ENCODE measurements around the gene TRPV2. TPM values are rescaled to one million over a fixed set of nuclear protein-coding genes. Genes with fewer than 3 reads are reported as not detected.
A peak's percentile ranks its signal among the peaks of the same experiment; 100 is the strongest.

TRPV2 gene
- total and polyA plus RNA-seq, 2 of the 4 experiments (the other 2 are of a cell fraction), result 30.8 to 32.8 TPM

GRCh38 chr17:16474012-16474725 is 58.8 kb downstream of the TRPV2 start:
- no TSS peak for BruUV-seq (replicated peaks)
- no peaks in the 10 kb centered on the region for H3K9me3 ChIP-seq (ENCODE audit: control insufficient read depth, insufficient read depth, low read length)
- no peak overlapping the region for H4K5ac ChIP-seq (ENCODE audit: low read depth, low read length)
- no peak overlapping the region for H2BK20ac ChIP-seq (ENCODE audit: low read depth, low read length)
- dilution Hi-C loops (cut with HindIII; ENCODE audit: low sequenced_read_pairs, unreplicated experiment) (no loop called here), intact Hi-C loops (cut with micrococcal nuclease) (no loop called here), in situ Hi-C loops (cut with MboI; ENCODE audit: low sequenced_read_pairs) (no loop called here)
- peak; percentile 31 for DNase-seq
- H2BK15ac ChIP-seq (ENCODE audit: low read depth, low read length), result no peak overlapping the region
- H2BK5ac ChIP-seq (ENCODE audit: low read depth, low read length, poor library complexity, severe bottlenecking), result no peak overlapping the region
- H3K4ac ChIP-seq (ENCODE audit: low read depth, low read length), result no peak overlapping the region
- peak; percentile 12; the same call in 1 of the 2 replicates for ATAC-seq (ENCODE audit: low read depth)
- H3K36me3 ChIP-seq (ENCODE audit: control insufficient read depth, insufficient read depth, low read length), result no peaks in the 10 kb centered on the region
- no peak overlapping the region for H3K56ac ChIP-seq (ENCODE audit: extremely low read depth, insufficient read depth, low read length)
- H3K27me3 ChIP-seq (ENCODE audit: control insufficient read depth, insufficient read depth, low read length), result no peaks in the 10 kb centered on the region
- no peak overlapping the region; the same call in 1 of the 2 replicates for H2BK120ac ChIP-seq (ENCODE audit: low read depth, low read length)
- H3K4me2 ChIP-seq (ENCODE audit: low read depth, low read length), result no peak overlapping the region
- WGBS, 2 experiments (ENCODE audit: extremely low coverage in 2 of 2, insufficient read length in 1 of 2), result 49% methylated on average over 6 of the region's 13 CpGs; no CpG with 5 or more reads in 1 of the 2 experiments
- no peak for TF ChIP-seq RFX5 (IDR thresholded peaks at IDR 0.05; ENCODE audit: low read depth, low read length)
- TF ChIP-seq CHD1 (IDR thresholded peaks at IDR 0.05; ENCODE audit: low read depth, low read length), result no peak
- no peak for TF ChIP-seq RAD21 (IDR thresholded peaks at IDR 0.05; ENCODE audit: low read length)
- no peak for TF ChIP-seq POLR2A (IDR thresholded peaks at IDR 0.05; ENCODE audit: low read depth, low read length)
- no peak for TF ChIP-seq SMC3 (IDR thresholded peaks at IDR 0.05; ENCODE audit: low read depth, low read length)
- TF ChIP-seq BHLHE40 (IDR thresholded peaks at IDR 0.05; ENCODE audit: low read depth, low read length), result no peak
- TF ChIP-seq RCOR1 (IDR thresholded peaks at IDR 0.05; ENCODE audit: insufficient replicate concordance, low read length), result no peak
- TF ChIP-seq USF2 (IDR thresholded peaks at IDR 0.05; ENCODE audit: low read depth, low read length), result no peak
- no peak for TF ChIP-seq MAFK (IDR thresholded peaks at IDR 0.05; ENCODE audit: low read depth, low read length)
- no peak for TF ChIP-seq MXI1 (IDR thresholded peaks at IDR 0.05; ENCODE audit: borderline replicate concordance, low read depth, low read length)
- TF ChIP-seq CTCF (conservative IDR thresholded peaks at IDR 0.05; ENCODE audit: low read depth, low read length), result no peak
- no peak for TF ChIP-seq CEBPB (IDR thresholded peaks at IDR 0.05; ENCODE audit: low read depth, low read length)
- TF ChIP-seq FOS (IDR thresholded peaks at IDR 0.05; ENCODE audit: low read depth, low read length), result no peak
- no peak for TF ChIP-seq MAZ (IDR thresholded peaks at IDR 0.05; ENCODE audit: borderline replicate concordance, low read depth, low read length)
- no peak for TF ChIP-seq NFE2L2 (IDR thresholded peaks at IDR 0.05; ENCODE audit: low read depth, low read length)
- peaks cover 13% of the 10 kb centered on the region; the same call in 1 of the 2 replicates for H3K4me1 ChIP-seq (ENCODE audit: control insufficient read depth, insufficient read depth, low read length)
- no peak overlapping the region for H4K8ac ChIP-seq (ENCODE audit: low read depth in 2 of 2, low read length in 2 of 2)
- no peak overlapping the region for H3K23ac ChIP-seq (ENCODE audit: low read depth, low read length)
- H3K9me1 ChIP-seq (ENCODE audit: insufficient read depth, low read length), result 0 out of 2 replicates have a peak, but pooled peaks cover 4% of the 10 kb centered on the region
- no peak overlapping the region for H2AFZ ChIP-seq (replicated peaks; ENCODE audit: low read length, poor library complexity)
- H3K14ac ChIP-seq (replicated peaks; ENCODE audit: low read depth, low read length), result no peak overlapping the region
- ChIA-PET CTCF (interaction anchor here (0.6 kb wide), 1 partner anchor 517 kb away, joined by 3 read pairs; no protein-coding TSS in a partner anchor), POLR2A (ENCODE audit: unreplicated experiment) (no interaction called here)
- no peak overlapping the region for H3K9ac ChIP-seq (ENCODE audit: low read depth, low read length)
- H2AK9ac ChIP-seq (replicated peaks; ENCODE audit: low read depth, low read length, poor library complexity), result no peak overlapping the region
- no peaks in the 10 kb centered on the region for H3K79me1 ChIP-seq (ENCODE audit: low read depth in 1 of 2, low read length in 2 of 2)
- no peak overlapping the region for H3K18ac ChIP-seq (ENCODE audit: low read depth, low read length)
- peak overlapping the region; percentile 20; the same call in 1 of the 2 replicates for H2AK5ac ChIP-seq (ENCODE audit: low read depth, low read length)
- H3K4me3 ChIP-seq (ENCODE audit: insufficient read depth, low read depth, low read length), result no peak overlapping the region
- H3K27ac ChIP-seq (ENCODE audit: insufficient read depth, low read length), result no peak overlapping the region
- no peaks in the 10 kb centered on the region for H4K20me1 ChIP-seq (ENCODE audit: insufficient read depth, low read length)
- no peak overlapping the region for H4K91ac ChIP-seq (ENCODE audit: insufficient read depth, low read depth, low read length)

Measured in IMR-90 (cell line).